T-helper 2 cell (primary cell): ENCODE measurements around the gene SYNJ2.

ENCODE experiments used
- DNase-seq, 5 experiments: peaks; one replicate each; pipeline versions ENCODE4 v3.0.0 to v3.0.0-alpha.2; 2012 to 2022

Gene SYNJ2

DNA sequence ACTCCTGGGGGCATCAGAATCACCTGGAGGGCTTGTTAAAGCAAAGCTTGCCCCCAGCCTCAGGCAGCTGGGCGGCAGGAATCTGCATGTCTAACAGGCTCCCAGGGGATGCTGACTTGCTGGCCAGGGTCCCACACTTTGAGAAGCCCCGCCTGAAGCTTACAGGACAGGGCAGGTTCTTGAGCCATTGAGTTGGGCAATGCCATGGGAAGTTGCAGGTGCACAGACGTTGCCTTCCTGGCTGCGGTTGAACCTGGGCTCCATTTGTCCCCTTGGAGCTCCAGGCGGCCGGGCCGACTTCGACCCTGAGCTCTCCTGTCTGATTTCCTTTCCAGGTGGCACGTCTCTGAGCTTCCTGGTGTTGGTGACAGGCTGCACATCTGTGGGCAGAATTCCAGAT lies 46.8 kb downstream of the SYNJ2 start:
- DNase-seq, result no peak

DNA sequence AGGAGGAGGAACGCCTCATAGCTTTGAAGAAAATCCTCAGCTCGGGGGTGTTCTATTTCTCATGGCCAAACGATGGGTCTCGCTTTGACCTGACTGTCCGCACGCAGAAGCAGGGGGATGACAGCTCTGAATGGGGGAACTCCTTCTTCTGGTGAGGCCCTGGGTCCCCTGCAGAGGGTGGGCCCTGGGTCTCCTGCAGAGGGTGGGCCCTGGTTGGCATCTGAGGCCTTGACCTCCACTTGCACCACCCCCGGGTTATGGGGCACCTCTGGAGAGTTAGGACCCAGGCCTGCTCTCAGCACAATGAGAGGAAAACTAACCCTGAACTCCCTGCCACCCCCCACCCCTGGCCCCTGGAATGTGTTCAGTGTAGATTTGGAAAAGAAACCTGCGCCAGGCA lies 47.2 kb downstream of the SYNJ2 start:
- no peak for DNase-seq

DNA sequence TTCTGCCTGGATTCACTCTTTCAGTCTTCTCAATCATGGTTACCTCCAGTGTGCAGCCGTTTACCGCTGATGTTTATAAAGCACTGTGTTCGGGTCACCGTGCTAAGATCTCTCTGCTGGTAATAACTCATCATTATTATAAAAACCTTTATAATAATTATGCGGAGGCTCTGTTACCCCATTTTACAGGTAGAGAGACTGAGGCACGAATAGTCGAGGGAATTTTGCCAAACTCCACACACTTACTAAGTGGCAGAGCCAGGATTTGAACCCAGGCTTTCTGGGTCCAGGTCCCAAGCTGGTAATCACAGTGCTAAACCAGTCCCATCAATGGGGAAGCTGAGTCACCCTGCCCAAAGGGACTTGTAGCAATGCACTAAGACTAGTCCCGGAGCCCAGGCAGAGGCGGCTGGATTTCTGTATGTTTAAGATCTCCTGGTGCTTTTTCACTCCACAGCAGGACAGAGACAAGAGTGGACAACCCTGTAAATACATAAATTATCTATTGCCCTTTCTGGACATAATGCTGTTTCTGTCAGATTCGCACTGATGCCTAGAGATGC lies 48.1 kb downstream of the SYNJ2 start:
- DNase-seq, result no peak

DNA sequence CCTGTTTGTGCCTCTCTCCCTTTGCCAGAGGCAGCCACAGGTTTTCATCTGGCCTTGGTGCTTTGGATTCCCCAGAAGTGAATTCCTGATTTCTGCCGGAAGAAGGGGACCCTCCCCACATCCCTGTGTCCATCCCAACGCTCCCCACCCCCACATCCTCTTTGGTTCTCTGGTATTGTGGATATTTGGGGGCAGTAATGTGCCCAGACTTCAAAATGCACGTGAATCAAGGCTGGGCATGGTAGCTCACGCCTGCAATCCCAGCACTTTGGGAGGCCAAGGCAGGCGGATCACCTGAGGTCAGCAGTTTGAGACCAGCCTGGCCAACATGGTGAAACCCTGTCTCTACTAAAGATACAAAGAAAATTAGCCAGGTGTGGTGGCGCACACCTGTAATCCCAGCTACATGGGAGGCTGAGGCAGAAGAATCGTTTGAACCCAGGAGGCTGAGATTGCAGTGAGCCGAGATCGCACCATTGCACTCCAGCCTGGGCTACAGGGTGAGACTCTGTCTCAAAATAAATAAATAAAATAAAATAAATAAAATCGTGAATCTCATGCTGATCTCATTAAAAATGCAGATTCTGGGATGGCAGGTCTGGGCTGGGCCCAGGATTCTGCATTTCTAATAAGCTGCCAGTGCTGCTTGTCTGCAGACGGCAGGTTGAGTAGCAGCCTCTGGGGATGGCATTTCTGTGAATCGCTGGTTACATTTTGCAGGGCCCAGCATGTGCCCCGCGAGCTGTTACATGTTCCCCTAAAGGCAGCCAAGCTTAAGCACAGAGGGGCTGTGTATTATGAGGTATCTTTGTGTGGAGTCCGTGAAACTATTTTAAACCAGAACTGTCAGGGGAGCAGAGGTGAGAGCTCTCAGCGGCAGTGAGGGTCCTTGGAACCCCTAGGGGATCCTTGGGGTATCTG lies 49.0 kb downstream of the SYNJ2 start:
- DNase-seq, result no peak

DNA sequence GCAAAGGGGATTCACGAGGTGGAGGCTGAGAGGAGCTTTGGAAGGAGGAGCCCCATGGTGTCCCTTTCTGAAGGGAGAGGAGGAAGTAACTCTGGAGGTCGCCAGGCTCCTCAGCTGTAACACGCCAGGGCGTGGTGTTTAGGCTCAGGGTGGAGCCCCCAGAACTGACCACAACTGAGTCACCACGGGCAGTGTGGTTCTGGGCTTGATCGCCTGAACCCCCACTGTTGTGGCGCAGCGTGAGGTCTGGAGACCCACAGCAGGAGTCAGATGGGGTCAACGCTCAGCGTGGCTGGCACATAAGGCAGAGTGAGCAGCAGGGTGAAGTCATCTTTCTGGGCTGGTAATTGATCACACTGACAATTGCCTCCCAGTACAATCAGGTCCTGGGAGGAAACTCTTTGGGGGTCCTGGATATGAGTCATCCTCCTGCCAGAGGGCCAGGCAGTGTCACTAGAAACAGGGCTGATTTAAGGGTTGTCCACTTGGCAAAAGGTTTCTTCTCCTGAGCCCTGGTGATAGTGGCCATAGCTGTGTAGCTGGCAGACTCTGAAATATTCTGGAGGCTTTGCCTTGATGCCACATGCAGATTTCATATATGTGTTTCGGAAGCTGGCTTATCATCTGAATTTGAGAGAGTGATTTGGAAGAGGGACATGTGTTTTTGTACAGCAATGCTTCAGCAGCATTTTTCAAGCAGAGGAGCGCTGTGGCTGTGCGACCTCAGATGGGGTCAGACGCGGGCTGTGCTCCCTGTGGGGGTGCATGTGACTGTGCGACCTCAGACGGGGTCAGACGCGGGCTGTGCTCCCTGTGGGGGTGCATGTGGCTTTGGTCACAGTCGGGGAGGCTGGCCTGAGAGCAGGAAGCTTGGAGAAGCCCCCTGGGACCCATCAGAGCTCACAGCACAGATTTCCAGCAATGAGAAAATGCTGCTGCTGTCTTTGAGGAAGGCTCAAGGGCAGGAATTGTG lies 50.0 kb downstream of the SYNJ2 start:
- peak in 2 of 5 experiments; percentile 37 to 50 for DNase-seq

DNA sequence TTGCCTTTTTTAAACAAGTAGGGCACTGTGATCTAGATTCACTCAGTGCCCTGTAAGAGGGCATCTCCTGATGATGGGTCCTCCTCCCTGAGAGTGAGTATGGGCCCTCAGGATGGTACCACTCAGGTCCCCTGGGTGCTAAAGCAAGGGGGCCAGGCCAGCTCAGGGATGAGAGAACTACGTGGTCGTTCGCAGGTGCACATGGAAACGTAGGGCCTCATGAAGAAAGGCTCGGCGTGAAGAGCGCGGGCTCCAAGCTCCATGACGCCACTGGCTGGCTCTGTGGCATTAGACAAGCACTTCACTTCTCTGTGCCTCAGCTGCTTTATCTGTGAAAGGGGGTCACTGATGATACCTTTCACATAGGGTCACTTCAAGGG lies 50.7 kb downstream of the SYNJ2 start:
- no peak for DNase-seq

DNA sequence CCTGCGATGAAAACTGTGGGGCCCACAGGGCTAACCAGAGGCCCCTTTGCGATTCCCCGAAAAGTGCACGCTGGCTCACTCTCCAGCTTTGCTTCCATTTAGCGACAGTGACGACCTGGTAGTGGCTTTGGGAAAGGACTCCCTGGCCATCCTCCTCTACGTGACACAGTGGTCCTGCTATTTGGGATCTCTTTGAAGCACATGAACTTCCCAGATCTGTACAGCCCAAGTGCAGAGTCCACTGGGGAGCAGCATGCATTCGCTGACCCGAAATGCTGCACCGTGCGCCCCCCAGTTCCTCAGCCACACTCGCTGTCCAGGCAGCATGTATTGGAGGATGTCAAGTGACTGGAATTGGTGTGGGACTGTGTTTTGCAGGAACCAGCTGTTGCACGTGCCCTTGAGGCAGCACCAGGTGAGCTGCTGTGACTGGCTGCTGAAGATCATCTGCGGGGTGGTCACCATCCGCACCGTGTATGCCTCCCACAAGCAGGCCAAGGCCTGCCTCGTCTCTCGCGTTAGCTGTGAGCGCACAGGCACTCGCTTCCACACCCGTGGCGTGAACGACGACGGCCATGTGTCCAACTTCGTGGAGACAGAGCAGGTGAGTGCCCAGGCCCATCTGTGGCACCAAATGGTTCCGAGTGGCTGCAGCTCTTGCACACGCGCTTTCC lies 51.6 kb downstream of the SYNJ2 start:
- no peak for DNase-seq

DNA sequence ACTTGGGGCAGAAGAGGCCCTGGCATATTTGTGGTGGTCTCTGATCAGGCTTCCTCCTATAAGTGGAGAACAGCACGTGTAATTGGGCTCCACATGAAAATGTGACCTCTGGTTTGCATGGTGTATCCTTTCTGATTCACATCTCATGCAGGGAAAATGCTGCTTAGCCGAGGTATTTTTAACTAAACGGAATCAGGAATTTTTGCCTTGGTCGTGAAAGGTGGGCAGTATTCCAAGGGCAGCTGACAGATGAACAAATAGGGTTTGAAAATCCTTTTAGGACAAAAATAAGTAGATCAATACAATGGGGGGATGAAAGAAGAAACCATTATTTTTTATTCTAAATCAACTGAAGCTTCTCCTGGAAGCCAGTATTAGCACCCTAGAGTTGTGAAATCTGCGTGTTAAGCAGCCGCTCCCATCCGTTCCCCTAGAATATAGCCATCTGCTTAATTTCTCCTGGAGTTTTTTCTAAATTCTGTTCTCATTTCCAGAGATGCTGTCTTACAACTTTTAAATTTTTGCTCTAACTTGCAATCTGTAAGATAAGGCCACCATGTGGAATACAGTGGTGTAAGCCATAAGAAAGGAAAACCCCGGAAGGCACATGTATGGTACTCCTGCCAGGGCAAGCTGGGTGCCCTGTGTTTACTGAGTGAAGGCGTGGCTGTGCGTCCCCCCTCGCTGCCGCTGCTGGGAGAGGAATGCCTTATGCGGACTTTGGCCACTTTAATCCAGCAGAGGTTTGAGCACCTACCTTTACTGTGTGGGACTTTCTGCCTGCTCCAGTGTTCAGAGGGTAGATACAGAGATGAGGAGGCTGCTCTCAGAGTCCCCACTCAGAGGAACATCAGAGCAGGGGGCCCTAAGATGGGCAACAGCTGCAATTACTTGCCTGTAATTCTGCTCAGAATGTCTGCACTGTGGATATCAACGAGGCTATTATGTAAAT lies 52.4 kb downstream of the SYNJ2 start:
- DNase-seq, result no peak

DNA sequence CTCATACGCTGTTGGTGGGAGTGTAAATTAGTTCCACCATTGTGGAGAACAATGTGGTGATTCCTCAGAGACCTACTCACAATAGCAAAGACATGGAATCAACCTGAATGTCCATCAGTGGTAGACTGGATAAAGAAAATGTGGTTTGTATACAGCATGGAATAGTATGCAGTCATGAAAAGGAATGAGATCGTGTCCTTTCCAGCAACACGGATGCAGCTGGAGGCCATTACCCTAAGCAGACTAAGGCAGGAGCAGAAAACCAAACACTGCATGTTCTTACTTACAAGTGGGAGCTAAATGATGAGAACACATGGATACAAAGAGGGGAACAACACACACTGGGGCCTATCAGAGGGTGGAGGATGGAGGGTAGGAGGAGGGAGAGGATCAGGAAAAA lies 54.6 kb downstream of the SYNJ2 start:
- DNase-seq, result no peak

DNA sequence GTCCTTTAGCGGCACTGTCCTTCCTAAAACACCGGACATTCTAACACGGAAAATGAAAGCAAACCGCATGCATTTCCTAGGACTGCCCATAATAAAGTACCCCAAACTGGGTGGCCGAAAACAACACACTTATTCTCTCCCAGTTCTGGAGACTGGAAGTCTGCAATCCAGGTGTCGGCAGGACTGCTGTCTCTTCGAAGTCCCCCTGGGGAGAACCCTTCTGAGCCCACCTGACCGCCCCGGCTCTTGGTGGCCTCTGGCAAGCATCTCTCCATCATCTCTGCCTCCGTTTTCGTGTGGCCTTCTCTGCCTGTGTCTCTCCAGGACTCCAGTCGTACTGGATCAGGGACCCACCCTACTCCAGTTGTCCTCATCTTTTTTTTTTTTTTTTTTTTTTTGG lies 55.4 kb downstream of the SYNJ2 start:
- DNase-seq, result no peak

DNA sequence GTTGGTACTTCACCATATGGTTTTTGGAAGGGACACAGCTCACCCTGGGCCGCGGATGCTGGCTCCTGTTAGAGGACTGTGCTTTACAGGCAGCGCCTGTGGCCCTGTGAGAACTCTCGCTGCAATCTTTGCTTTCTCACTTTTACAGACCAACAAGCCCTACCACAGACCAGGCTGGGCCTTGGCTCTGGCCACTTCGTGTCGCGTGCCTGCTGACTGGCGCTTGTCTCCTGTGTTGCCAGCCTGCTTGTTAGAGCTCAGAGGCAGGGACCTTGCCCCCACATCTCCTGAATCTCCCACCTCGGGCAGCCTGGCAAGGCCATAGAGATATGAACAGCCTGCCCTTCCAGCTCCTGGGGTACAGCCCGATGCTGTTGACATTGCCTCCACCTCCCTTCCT lies 56.1 kb downstream of the SYNJ2 start:
- DNase-seq, result no peak

DNA sequence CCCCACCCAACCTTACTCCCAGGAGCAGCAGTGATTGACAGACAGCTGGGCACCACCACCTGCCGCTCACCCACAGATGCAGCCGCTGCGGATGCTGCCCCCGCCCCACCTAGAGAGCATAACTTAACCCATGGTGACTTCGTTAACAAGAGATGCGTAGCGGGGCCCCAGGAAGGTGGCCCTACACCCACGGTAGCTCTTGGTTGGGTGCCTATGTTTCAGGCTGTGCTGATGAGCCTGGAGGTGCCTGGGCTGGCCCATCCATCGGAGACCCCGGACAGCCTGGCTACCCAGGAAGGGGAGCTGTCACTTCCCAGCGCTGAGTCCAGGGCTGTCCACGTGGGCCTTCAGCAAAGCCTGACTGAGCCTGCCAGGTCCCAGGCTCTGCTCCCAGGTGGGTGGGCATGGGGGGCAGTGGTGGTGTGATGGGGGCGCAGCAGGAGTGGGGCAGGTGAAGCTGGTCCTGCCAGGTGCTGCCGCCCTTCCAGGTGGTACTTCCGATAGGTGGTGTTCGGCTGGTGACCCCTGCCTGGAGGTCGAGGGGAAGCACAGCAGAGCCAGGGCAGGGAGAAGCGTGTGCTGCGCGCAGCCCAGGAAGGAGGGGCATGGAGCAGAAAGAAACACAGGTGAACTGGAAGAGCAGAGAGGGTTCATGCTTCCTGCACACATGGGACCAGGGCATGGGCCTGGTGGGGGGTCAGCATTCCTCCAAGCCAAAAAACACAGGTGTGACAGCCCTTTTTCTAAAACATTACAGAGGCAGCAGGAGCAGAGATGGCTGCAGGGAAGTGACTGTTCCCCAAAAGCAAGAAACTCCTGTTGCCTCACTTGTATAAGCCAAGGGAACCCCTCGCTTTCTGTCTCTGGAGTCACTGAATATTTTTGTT lies 56.9 kb downstream of the SYNJ2 start:
- no peak for DNase-seq

DNA sequence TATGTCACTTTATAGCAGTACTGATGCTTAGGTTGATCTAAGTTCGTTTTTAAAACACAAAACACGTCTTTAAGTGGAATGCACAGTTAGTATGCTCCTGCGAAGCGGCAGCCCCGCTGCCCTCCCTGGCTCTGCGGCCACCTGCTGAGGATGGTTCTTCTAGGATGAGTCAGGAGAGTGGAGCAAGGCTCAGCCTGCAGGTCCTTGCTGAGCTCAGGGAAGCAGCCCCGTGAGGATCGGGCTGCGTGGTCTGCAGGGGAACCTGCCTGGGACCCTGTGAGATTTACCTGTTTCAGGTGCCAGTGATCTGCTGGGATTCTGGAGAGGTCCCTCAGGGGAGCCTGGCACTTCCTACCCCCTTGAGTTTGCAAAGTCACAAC lies 57.5 kb downstream of the SYNJ2 start:
- DNase-seq, result no peak

DNA sequence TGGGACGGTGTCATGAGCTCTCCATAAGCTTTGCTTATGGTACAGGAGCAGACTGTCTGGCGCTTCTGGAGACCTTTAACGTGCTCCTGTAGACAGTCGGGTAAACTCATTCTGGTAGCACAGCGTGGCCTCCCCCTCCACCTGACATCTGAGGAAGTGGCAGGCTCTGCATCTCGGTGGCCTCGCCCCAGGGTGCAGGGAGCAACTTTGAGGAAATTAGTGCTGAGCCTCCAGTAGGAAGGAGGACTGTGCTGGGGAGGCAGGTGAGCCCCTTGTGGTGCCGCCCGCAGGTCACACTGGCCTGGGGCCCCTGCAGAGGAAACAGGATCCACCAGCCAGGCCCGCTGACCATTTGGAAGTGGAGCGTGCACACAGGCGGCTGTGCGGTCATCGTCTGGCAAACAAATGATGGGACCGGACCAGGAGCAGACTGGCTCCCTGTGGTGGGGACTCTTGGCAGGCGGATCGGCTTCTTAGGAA lies 57.9 kb downstream of the SYNJ2 start:
- DNase-seq, result peak in 1 of 5 experiments; percentile 85

DNA sequence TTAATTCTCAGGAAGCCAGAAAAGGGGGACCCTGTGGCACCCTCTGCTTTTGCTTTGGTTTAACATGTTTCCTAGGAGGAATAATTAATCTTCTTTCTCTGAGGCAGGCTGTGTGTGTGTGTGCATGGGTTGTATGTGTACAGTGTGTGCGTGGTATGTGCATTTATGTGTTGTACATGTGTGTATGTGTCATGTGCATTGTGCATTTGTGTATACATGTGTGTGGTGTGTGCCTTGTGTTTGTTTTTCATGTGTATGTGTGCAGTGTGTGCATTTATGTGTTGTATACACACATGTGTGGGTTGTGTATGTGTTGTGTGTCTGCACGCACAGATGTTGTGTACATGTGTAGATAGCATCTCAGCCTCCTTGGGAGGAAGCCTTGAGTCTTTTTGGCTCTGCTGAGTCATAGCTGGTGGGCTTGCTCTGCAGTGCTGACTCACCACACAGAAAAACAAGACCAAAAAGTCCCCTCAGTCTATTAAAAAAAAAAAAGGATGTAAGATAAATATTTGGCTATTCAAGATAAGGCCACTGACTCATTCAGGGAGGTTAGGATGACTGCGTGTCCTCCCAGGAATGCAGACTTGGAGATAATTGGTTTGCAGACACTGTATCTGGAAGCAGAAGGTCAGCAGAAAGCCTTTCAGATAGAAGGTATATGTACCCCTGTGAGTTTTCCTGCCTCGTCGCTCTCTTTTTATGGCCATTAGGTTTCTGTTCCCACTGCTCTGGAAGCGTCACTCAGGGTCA lies 58.6 kb downstream of the SYNJ2 start:
- peak in 2 of 5 experiments; percentile 25 to 96 for DNase-seq

DNA sequence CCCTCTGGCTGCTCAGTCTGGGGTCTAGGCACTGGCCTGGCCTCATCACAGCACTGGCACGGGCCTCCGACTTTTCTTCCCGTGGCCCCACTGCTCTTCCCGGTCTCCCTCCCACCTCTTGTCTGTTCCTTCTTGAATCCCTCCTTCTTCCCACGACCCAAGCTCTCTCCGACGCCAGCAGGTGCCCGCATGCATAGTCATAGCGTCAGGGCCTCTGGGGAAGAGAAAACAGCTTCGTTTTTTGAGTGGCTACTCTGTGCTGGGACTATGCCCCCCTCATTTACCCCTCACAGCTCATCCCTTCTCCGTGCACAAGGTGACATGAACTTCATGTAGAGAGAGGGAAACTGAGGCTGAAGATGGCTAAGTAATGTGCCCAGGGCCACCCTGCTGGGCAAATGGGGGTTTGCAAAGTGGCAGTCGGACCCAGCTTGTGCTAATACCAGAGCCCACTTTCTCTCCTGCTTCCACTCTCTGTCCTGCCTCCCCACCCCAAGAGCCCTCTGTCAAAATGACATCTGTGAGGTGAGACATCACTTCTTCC lies 59.2 kb downstream of the SYNJ2 start:
- DNase-seq, result no peak

DNA sequence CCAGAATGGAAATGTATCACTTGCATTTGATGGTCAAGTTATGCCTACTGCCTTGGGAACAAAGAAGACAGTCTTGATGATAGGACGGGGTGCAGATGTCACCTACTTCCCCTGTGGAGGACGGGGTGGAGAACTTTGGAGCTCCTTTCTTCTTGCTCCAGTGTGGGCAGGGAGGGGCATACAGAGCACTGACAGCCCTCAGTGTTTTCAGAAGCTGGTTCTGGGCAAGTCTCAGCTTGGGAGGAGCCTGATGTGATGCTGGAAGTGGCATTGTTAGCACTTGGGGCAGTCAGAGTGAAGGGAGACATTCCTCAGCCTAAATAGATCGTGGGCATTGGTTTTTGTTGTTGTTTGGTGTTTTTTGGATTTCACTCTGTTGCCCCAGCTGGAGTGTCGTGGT lies 59.7 kb downstream of the SYNJ2 start:
- no peak for DNase-seq

DNA sequence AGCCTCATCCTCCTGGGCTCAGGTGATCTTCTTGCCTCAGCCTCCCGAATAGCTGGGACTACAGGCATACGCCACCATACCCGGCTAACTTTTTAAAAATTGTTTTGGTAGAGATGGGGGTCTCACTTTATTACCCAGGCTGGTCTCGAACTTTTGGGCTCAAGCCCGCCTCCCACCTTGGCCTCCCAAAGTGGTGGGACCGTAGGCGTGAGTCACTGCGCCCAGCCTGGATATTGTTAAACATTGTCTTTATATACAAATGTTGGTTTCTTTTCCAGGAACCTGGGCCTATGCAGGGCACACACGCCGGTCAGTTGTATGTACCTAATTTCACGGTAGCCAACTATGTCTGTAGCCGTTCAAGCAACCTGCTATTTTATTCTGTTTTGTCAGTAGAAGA lies 60.1 kb downstream of the SYNJ2 start:
- DNase-seq, result no peak

DNA sequence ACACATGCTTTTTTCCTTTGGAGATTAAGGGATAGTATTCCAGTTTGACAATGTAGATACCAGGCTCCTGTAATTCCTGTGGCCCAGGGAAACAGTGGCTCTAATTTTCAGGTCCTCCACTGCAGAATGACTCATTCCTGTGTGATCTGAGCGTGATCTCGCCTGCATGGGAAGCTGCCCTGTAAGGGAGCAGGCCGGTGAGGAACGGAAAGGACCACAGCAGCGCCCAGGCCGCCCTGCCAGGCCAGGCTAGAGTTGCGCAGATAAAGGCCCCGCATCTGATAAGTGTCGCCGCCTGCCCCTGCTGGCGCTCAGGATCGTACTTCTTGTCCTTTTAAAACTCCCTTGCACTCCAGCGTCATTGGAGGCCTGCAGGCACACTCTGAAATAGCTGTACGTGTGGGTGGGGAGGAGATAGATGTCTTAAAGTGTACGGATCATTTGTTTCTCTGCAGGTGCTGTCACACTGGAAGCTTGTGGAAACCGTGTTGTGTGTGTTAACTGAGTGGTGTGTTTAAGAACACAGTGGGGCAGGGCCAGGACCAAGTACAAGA lies 60.7 kb downstream of the SYNJ2 start:
- no peak for DNase-seq
